GM23248 (cell line): Measurements from ENCODE around the gene PRR36.

Experiments used
- EZH2 ChIP-seq: fragments of 200-600 bp; sonication (generic); IDR thresholded peaks from 2 replicates; pipeline ENCODE4 v1.6.1; 2018; ENCODE audit warnings: antibody characterized with exemption, mild to moderate bottlenecking; ENCODE audit not compliant: insufficient read depth, poor library complexity, severe bottlenecking
- EZH2phosphoT487 ChIP-seq: fragments of 200-600 bp; sonication (generic); IDR thresholded peaks from 2 replicates; pipeline ENCODE4 v1.6.1; 2018; ENCODE audit warnings: antibody characterized with exemption, moderate library complexity, mild to moderate bottlenecking, low read depth; ENCODE audit not compliant: insufficient read depth

DNA sequence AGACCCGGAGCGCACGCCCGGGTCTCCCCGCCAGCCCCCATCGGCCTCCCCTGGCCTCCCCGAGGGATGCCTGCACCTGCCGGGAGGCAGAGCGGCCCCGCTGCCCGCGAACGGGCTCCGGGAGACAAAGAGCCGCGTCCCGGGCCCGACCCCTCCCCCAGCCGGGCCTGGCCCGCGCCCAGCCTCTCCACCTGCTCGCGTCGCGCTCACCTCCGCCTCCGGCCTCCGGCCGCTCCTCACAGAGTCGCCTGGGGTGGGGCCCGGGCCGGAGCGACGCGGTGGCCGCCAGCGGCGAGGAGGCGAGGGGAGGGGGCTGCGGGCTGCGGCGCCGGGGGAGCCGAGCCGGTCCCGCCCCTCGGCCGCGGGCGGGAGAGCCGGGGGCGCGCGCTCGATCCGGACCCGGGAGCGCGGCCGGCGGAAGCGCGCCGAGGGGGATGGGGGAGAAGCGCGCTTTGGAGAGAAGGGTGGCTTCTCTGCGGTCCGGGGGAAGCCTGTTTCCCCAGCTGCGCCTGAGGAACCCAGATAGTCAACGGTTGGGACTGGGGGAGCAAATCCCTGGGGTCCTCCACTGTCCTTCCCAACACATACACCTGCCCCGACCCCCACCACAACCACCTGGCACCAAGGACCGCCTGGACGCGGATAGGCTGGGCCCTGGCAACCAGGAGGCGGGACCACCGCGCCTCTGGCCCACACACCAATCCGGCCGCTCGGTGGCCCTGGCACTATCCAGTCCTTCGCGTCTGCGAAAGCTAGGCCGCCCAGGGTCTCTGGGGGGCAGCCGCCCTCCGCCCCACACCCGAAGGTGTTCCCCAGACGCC is at the start of gene PRR36:
- no peak for TF ChIP-seq EZH2
- TF ChIP-seq EZH2phosphoT487: no peak
